GM20431 (cell line): ENCODE measurements around the gene GAB4.
"Not testable (repeated sequence)": the region's sequence is repeated elsewhere in the genome, so short reads cannot be mapped to it uniquely, and the experiment has no call there.

ENCODE experiments used
- in situ Hi-C: fragments of 300-500 bp; cut with MseI, MboI; formaldehyde crosslinking; loops from one replicate; pipeline ENCODE4 v1.15.0; 2020; ENCODE audit warnings: low sequenced_read_pairs; ENCODE audit not compliant: unreplicated experiment

Gene GAB4, protein sequence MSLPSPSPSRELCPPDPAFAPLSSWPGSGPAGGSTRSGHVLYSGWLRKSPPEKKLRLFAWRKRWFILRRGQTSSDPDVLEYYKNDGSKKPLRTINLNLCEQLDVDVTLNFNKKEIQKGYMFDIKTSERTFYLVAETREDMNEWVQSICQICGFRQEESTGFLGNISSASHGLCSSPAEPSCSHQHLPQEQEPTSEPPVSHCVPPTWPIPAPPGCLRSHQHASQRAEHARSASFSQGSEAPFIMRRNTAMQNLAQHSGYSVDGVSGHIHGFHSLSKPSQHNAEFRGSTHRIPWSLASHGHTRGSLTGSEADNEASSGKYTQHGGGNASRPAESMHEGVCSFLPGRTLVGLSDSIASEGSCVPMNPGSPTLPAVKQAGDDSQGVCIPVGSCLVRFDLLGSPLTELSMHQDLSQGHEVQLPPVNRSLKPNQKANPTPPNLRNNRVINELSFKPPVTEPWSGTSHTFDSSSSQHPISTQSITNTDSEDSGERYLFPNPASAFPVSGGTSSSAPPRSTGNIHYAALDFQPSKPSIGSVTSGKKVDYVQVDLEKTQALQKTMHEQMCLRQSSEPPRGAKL

DNA sequence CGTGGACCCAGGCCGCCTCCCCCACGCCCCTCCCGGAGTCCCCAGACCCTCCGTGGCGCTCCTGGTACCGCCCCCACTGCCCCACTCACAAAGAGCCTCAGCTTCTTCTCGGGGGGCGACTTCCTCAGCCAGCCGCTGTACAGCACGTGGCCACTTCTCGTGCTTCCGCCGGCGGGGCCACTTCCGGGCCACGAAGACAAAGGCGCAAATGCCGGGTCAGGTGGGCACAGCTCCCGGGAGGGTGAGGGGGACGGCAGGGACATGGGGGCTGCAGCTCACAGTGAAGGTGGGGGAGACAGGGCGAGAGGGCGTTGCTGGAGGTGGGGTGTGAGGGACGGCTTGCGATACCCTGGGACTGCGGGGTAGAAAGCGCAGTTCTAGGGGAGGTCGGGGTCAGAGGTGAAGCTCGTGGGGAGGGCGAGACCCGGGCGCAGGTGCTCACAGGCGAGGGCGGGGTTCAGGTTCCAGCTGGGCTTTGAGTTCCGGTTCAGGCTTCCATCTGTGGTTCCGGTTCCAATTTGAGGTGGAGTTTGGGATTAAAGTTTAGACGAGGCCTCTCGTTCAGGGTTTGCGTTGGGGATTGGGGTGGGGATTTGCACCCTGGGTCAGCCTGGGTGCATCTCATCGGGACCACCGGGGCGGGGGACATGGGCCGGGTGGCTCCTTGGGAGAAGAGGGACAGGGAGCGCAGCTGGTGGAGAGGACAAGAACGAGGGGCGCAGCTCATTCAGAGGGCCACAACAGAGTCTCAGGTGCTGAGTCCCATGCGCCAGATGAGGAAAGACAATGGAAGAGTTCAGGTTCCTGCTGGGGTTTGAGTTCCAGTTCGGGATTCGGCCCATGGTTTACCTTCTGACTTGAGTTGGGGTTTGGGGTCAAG lies at the start of gene GAB4:
Gene GAB4, minus strand, starts transcription at position 371 of the 880 bp plus-strand sequence. Its CDS starts 108 bp downstream, at position 263.
- in situ Hi-C loops, result no loop called here

GRCh38 chr22:17056807-17057206 lies 48.8 kb upstream of the GAB4 start:
- in situ Hi-C loops, result loop anchor here (10.0 kb wide), 1 partner anchor 122 kb away; no protein-coding TSS in a partner anchor

GRCh38 chr22:17056058-17056457 lies 48.0 kb upstream of the GAB4 start:
- in situ Hi-C loops, result loop anchor here (10.0 kb wide), 1 partner anchor 121 kb away; no protein-coding TSS in a partner anchor

- in situ Hi-C loops, result no loop called here
Observed at GRCh38 chr22:17047656-17048055, 39.6 kb upstream of the GAB4 start.

- in situ Hi-C loops, result no loop called here
Observed at GRCh38 chr22:17046566-17047348, 38.7 kb upstream of the GAB4 start.

DNA sequence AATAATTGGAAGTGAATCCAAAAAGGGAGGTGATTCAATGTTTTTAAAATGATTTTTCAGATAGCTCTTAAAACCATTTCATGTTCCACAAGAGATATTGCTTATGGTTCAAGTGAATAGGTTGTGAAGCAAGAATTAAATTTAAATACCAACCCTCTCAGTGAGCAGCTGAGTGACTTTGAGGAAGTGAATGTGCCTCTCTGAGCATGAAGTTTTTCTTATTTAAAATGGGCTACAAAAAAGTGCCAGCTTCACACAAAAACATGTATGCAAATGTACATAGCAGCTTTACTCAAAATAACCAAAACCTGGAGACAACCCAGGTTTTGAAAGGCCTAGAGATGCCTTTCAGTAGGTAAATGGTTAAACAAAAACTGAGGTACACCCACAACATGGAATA lies 35.5 kb upstream of the GAB4 start:
- in situ Hi-C loops, result no loop called here

DNA sequence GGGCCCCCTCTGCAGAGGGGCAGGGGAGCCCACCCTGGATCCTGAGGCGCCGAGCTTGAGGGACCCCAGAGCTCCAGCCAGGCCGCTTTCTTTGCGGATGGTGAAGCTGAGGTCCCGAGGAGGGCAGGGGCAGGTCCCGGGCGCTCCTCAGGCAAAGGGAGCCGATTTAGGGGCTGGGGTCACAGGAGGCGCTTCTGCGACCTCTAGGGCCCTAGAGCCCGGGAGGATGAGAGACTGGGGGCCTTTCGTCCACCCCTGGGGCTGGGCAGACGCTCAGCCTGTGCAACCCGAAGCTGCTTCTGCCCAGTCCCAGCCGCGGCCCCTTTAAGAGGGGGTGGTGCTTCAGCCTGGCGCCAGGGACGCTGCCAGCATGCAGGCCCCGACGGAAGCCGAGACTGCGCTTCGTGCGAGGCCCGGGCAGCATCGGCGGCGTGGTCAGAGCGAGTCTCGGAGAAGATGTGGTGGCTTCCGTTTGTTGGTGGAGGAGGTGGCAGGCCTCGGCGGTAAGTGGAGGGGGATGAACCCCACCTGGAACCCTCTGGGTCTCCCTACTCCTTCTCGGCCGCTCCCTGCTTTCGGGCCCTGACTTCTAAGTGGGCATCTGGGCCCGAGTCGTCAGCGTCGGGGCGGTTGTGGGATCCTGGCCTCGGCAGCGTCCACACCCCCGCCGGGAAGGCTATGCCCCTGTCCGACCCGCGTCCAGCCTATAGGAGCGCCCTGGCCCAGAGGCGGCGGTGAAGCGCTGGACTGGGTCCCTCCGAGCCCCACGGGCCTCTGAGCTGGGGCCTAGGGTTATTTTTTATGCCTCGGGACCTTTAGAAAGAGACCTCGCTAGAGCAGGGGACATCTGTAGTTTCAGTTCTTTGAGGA lies 29.1 kb upstream of the GAB4 start:
- in situ Hi-C loops, result not testable (repeated sequence)

GRCh38 chr22:17035976-17036841 lies 28.2 kb upstream of the GAB4 start:
- in situ Hi-C loops, result not testable (repeated sequence)

DNA sequence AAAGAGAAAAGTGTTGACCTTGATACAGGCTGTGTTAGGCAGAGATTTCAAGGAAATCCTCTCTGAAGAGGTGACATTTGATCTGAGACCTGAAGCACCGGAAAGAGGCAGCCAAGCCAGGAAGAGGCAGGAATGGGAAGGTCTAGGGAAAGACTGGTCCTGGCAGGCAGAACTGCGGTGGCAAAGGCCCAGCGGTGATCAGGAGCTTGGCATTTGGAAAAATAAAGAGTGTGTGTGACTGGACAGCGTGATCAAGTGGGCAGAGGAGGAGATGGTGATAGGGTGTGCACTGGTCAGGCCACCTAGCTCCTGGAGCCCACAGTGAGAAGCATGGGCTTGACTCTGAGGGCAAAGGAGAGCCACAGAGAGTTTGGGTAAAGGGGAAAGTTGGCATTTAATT lies 27.2 kb upstream of the GAB4 start:
- in situ Hi-C loops, result no loop called here

DNA sequence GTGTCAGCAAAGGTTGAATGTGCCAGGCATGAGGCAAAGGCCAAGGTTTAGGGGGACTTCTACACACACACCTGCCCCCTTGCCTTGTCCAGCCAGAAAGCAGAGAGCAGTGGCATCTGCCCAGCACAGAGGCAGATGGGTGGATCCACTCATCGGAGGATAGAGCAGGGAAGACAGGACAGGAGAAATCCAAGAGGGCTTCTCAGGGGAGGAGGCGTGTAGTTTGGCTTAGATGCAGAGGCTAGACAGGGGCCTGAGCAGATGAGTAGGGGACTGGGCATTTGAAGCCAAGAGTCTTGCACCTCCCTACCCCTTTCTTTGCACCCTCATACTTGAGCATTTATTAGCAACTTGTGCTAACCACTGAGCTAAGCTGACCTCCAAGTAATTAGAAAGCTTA lies 26.5 kb upstream of the GAB4 start:
- in situ Hi-C loops, result not testable (repeated sequence)

DNA sequence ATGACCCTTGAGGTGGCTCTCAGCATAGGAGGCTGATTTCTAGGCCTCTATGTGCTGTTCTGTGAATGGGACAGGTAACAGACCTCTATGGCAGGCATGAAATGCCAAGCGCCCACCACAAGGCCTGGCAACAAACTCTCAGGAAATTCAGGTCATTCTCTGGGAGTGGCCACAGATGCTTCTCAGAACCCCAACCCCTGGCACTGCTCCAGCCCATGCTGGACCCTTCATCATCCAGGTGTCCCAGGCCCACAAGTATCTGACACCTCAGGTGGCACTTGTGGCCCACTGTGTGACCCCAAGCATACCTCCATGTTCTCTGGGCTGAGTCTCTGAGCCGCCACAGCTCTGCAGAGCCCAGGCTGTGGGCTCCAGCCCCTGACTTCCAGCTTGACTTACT lies 24.3 kb upstream of the GAB4 start:
- in situ Hi-C loops, result not testable (repeated sequence)

GRCh38 chr22:17024380-17024779 lies 16.4 kb upstream of the GAB4 start:
- in situ Hi-C loops, result not testable (repeated sequence)

DNA sequence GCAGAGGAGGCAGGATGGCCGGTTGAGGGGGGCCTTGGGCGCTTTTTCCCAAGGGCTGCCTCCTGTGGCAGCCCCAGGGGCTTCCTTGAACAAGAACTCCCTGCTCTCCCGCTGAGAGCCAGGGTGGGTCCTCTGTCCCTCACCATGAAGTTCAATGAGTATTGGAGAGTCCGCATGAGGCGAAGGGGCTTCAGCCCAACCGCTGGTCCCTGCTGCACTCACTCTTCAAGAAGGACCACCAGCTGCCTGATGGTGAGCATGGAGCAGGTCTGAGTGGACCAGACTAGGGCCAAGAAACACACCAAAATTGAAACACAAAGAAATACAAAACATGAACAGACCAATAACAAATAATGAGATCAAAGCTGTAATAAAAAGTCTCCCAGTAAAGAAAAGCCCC lies 7.5 kb upstream of the GAB4 start:
- in situ Hi-C loops, result not testable (repeated sequence)

DNA sequence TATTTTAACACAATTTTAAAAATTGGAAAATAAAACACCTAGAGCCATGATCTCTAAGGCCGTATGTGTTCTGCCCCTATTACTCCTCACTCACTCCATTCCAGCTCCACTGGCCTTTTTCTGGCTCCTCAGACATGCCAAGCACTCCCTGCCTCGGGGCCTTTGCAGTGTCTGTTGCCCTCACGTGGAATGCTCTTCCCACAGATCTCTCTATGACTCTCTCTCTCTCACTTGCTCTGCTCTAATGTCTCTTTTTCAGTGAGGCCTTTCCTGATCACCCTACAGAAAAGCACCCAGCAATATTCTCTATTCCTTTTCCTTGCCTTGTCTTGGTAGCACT lies 6.0 kb upstream of the GAB4 start:
- in situ Hi-C loops, result not testable (repeated sequence)

DNA sequence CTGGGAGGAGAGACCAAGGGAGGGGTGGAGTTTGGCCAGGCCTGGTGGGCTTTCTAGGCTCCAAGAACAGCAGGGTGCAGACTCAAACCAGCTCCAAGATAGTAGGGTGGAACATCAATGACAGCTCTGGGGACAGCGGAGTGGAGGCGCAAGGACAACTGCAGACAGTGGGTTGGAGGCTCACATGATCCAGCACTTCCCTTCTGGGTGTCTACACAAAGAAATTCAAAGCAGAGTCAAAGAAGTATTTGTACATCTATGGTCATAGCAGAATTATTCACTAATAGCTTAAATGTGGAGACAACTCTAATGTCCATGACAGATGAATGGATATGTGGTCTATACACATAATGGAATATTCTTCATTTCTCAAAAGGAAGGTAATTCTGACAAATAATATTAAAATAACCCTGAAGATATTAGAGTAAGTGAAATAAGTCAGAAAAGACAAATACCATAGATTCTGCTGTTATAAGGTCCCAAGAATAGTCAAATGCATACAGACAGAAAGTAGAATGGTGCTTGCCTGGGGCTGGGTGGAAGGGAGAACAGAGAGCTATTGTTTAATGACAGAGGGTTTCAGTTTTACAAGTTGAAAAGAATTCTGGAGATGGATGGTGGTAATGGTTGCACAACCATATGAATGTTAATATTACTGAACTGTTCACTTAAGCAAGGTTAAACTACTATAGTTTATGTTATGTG lies 5.5 kb upstream of the GAB4 start:
- in situ Hi-C loops, result no loop called here

DNA sequence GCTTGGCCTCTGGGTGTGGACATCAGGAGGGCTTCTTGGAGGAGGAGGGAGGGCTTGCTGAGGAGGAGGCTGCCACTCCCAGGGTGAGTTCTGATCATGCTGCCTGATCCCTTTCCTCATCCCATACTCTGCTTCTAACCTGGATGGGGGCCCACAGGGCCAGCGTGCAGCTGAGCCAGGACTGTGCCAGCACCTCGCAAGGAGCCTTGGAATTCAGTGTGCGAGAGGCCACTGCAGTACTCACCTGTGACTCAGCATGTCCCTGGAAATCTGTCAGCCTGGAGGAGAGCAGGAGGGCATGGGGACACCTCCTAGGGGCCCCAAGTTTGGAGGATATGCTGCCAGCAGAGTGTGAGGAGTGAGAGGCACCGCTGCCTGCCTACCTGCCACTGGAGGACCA lies 4.2 kb upstream of the GAB4 start:
- in situ Hi-C loops, result no loop called here

GRCh38 chr22:17009640-17010291 lies 1.7 kb upstream of the GAB4 start:
- in situ Hi-C loops, result no loop called here
